Activated CD4-positive, alpha-beta T cell treated with anti-CD3 and anti-CD28 coated beads, Interleukin-2, amount 10 ng/mL, durations not matched to agents 7 days and 5 days (primary cell): Measurements from ENCODE around the gene OGFRL1. TPM values are rescaled to one million over a fixed set of nuclear protein-coding genes. Genes with fewer than 3 reads are reported as not detected.

ENCODE experiments used
- CTCF ChIA-PET: fragments of 350-600 bp; sonication (Branson Sonifier 250); formaldehyde crosslinking; loops from one replicate; lab custom pipeline; 2021; ENCODE audit warnings: antibody characterized with exemption; lab: Charles Lee
- POLR2A ChIA-PET: fragments of 350-600 bp; sonication (Branson Sonifier 250); formaldehyde crosslinking; loops from one replicate; lab custom pipeline; 2021; ENCODE audit warnings: antibody characterized with exemption; lab: Charles Lee
- DNase-seq: peaks from one replicate; pipeline ENCODE4 v3.0.0-alpha.2; 2020
- H3K27ac Mint-ChIP-seq: one replicate; pipeline ENCODE4 v1.8.0; 2021; ENCODE audit warnings: mild to moderate bottlenecking, moderate library complexity, mixed read lengths
- H3K27me3 Mint-ChIP-seq: one replicate; pipeline ENCODE4 v1.8.0; 2021; ENCODE audit warnings: mixed read lengths
- H3K36me3 Mint-ChIP-seq: one replicate; pipeline ENCODE4 v1.8.0; 2021; ENCODE audit warnings: low read depth, mixed read lengths
- H3K4me1 Mint-ChIP-seq: one replicate; pipeline ENCODE4 v1.8.0; 2021; ENCODE audit warnings: mixed read lengths
- H3K4me3 Mint-ChIP-seq: one replicate; pipeline ENCODE4 v1.8.0; 2021; ENCODE audit warnings: mild to moderate bottlenecking, moderate library complexity, mixed read lengths
- H3K9me3 Mint-ChIP-seq: one replicate; pipeline ENCODE4 v1.8.0; 2021; ENCODE audit warnings: mixed read lengths
- total RNA-seq, 2 experiments: library from RNA; stranded (reverse); gene quantifications; one replicate each; pipeline ENCODE4 v1.2.3, GENCODE V29; 2021

OGFRL1 gene
- total RNA-seq, 2 experiments from 2014 or later, result 8.9 to 10.8 TPM

- ChIA-PET POLR2A (no interaction called here), CTCF (no interaction called here)
- Mint-ChIP-seq H3K9me3 (no peaks in the 10 kb centered on the region), H3K27ac (no peak overlapping the region), H3K4me1 (no peaks in the 10 kb centered on the region), H3K36me3 (no peaks in the 10 kb centered on the region), H3K27me3 (no peaks in the 10 kb centered on the region), H3K4me3 (no peak overlapping the region)
- DNase-seq, result no peak
These were observed 32.7 kb downstream of the OGFRL1 start for GRCh38 chr6:71321314-71321713.

GRCh38 chr6:71324194-71324785 lies 35.7 kb downstream of the OGFRL1 start:
- no peak for DNase-seq
- CTCF ChIA-PET, result no interaction called here
- POLR2A ChIA-PET, result no interaction called here
- H3K4me3 Mint-ChIP-seq, result no peak overlapping the region
- H3K4me1 Mint-ChIP-seq, result no peaks in the 10 kb centered on the region
- no peak overlapping the region for H3K27ac Mint-ChIP-seq
- no peaks in the 10 kb centered on the region for H3K36me3 Mint-ChIP-seq
- no peaks in the 10 kb centered on the region for H3K27me3 Mint-ChIP-seq
- H3K9me3 Mint-ChIP-seq, result no peaks in the 10 kb centered on the region

- ChIA-PET CTCF (no interaction called here), POLR2A (no interaction called here)
- no peak overlapping the region for H3K27ac Mint-ChIP-seq
- no peak for DNase-seq
- H3K36me3 Mint-ChIP-seq, result no peaks in the 10 kb centered on the region
- no peak overlapping the region for H3K4me3 Mint-ChIP-seq
- H3K27me3 Mint-ChIP-seq, result no peaks in the 10 kb centered on the region
- no peaks in the 10 kb centered on the region for H3K9me3 Mint-ChIP-seq
- no peaks in the 10 kb centered on the region for H3K4me1 Mint-ChIP-seq
These were observed 38.0 kb downstream of the OGFRL1 start for GRCh38 chr6:71326611-71327010.

- H3K4me1 Mint-ChIP-seq, result no peaks in the 10 kb centered on the region
- H3K27ac Mint-ChIP-seq, result no peak overlapping the region
- CTCF ChIA-PET, result no interaction called here
These were observed 41.9 kb downstream of the OGFRL1 start for GRCh38 chr6:71330501-71330900.

DNA sequence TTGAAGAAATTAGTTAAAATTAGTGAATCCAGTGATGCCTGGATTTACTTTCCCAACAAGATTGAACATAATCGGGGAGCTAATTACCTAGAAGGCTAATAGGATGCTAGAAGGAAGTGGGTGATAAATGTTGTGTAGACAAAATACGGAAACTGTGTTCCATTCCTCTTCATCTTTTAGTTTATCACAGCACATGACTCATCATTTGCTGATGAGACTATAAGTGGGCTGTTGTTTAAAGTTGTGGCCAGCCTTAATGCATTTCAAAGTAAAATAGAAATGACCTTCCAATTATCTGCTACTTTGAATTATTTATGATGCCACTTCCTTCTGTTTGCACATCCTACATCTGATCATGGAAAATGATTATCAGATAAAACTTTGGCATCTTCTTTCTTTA lies 43.4 kb downstream of the OGFRL1 start:
- ChIA-PET CTCF (no interaction called here), POLR2A (no interaction called here)
- no peaks in the 10 kb centered on the region for H3K27me3 Mint-ChIP-seq
- no peak overlapping the region for H3K4me3 Mint-ChIP-seq
- no peaks in the 10 kb centered on the region for H3K4me1 Mint-ChIP-seq
- H3K9me3 Mint-ChIP-seq, result no peaks in the 10 kb centered on the region
- no peak overlapping the region for H3K27ac Mint-ChIP-seq
- H3K36me3 Mint-ChIP-seq, result no peaks in the 10 kb centered on the region
- DNase-seq, result no peak

More at GRCh38 chr6:71330501-71330900, 41.9 kb downstream of the OGFRL1 start:
- no peaks in the 10 kb centered on the region for H3K27me3 Mint-ChIP-seq
- no peaks in the 10 kb centered on the region for H3K9me3 Mint-ChIP-seq
- no peaks in the 10 kb centered on the region for H3K36me3 Mint-ChIP-seq
- no peak overlapping the region for H3K4me3 Mint-ChIP-seq
- POLR2A ChIA-PET, result no interaction called here
- DNase-seq, result no peak

GRCh38 chr6:71333050-71333449 lies 44.4 kb downstream of the OGFRL1 start:
- Mint-ChIP-seq H3K9me3 (no peaks in the 10 kb centered on the region), H3K4me3 (no peak overlapping the region), H3K27me3 (no peaks in the 10 kb centered on the region), H3K36me3 (no peaks in the 10 kb centered on the region), H3K4me1 (no peaks in the 10 kb centered on the region), H3K27ac (no peak overlapping the region)
- CTCF ChIA-PET, result no interaction called here
- POLR2A ChIA-PET, result no interaction called here
- DNase-seq, result no peak

DNA sequence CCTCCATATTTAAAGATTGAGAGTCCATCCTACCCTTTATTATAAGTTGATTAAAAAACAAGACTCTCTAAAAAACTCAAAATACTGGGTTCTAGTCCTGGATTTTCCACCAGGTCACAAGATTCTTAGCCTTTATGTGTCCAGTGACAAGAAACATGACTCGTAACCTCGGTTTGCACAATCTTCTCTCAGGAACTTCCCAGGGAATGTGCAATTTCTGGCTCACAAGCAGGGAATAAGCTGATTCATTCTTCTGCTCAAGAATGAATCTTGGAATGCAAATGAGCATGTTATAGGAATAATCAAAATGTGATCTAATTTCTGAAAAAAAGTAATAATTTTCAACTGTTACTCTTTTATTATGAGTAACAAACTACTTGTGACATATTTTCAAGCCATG lies 45.1 kb downstream of the OGFRL1 start:
- H3K36me3 Mint-ChIP-seq, result no peaks in the 10 kb centered on the region

GRCh38 chr6:71334768-71335167 lies 46.2 kb downstream of the OGFRL1 start:
- Mint-ChIP-seq H3K27ac (no peak overlapping the region), H3K36me3 (no peaks in the 10 kb centered on the region), H3K27me3 (no peaks in the 10 kb centered on the region), H3K4me1 (no peaks in the 10 kb centered on the region), H3K4me3 (no peak overlapping the region), H3K9me3 (no peaks in the 10 kb centered on the region)
- POLR2A ChIA-PET, result no interaction called here
- CTCF ChIA-PET, result no interaction called here
- DNase-seq, result no peak

More for the DNA sequence above, 45.1 kb downstream of the OGFRL1 start:
- ChIA-PET POLR2A (no interaction called here), CTCF (no interaction called here)
- Mint-ChIP-seq H3K27me3 (no peaks in the 10 kb centered on the region), H3K4me3 (no peak overlapping the region), H3K9me3 (no peaks in the 10 kb centered on the region), H3K4me1 (no peaks in the 10 kb centered on the region), H3K27ac (no peak overlapping the region)
- DNase-seq, result no peak

DNA sequence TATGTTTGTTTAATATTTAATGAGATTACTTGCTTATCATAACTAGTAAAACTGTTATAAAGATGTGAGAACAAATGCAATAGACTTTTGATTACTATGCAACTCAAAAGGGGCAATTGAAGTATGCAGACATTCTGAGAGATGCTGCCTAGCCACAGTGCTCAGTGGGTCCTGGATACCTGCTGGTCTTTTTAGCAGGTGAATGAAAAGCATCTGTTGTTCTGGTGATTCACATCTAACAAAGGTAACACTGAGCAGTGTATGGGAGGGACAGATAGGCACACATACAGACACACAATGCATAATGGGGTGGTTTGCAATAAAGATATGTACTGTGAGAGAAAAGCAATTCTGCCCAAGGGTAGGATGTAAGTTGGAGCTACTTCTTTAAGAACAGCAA lies 46.9 kb downstream of the OGFRL1 start:
- no peaks in the 10 kb centered on the region for H3K36me3 Mint-ChIP-seq

DNA sequence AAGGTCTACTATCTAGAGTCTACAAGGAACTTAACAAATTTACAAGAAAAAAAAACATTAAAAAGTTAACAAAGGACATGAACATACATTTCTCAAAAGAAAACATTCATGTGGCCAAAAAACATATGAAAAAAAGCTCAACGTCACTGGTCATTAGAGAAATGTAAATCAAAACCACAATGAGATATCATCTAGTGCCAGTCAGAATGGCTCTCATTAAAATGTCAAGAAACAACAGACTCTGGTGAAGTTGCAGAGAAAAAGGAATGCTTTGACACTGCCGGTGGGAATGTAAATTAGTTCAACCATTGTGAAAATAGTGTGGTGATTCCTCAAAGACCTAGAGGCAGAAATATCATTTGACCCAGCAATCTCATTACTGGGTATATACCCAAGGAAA lies 48.3 kb downstream of the OGFRL1 start:
- no peak overlapping the region for H3K4me3 Mint-ChIP-seq
- DNase-seq, result no peak
- H3K27ac Mint-ChIP-seq, result no peak overlapping the region
- no peaks in the 10 kb centered on the region for H3K27me3 Mint-ChIP-seq
- ChIA-PET POLR2A (no interaction called here), CTCF (no interaction called here)
- no peaks in the 10 kb centered on the region for H3K36me3 Mint-ChIP-seq
- no peaks in the 10 kb centered on the region for H3K9me3 Mint-ChIP-seq
- no peaks in the 10 kb centered on the region for H3K4me1 Mint-ChIP-seq

More for the DNA sequence above, 46.9 kb downstream of the OGFRL1 start:
- H3K4me3 Mint-ChIP-seq, result no peak overlapping the region
- ChIA-PET POLR2A (no interaction called here), CTCF (no interaction called here)
- no peak overlapping the region for H3K27ac Mint-ChIP-seq
- H3K9me3 Mint-ChIP-seq, result no peaks in the 10 kb centered on the region
- H3K4me1 Mint-ChIP-seq, result no peaks in the 10 kb centered on the region
- H3K27me3 Mint-ChIP-seq, result no peaks in the 10 kb centered on the region
- no peak for DNase-seq

DNA sequence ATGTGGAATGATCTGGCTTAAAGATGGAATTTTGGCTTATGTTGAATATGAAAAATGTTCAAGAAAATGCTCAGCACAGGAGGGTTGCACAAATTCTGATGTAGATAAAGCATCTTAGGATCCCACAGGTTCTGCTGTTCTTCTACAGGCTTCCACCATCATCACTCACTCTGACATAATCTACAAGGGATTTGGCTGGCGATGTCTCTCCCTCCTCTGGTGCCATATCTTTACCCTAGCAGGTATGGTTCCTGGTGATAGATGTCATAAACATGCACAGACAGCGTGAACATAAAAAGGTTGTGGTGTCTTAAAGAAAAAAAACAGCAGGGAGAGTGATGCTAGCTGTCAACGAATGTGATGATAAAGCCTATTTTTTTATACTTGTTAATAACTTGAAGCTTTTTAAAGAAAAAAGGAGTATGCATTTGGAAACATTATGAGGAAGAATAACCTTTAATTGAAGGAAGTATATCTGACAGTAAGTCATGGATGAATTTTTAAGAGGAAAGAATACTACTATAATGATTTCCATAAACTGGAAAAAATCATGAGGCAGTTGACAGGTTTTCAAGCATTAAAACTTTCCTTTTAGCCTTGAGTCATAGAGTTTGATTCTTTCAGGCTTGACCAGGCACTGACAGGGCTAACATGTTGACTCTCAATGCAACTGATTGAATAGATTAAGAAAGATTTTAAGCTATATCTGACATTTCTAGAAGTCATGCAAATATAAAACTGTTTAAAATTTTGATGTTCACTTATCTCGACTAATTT lies 50.1 kb downstream of the OGFRL1 start:
- H3K27me3 Mint-ChIP-seq, result no peaks in the 10 kb centered on the region
- no peak overlapping the region for H3K27ac Mint-ChIP-seq
- no peaks in the 10 kb centered on the region for H3K9me3 Mint-ChIP-seq
- ChIA-PET POLR2A (no interaction called here), CTCF (no interaction called here)
- H3K4me3 Mint-ChIP-seq, result no peak overlapping the region
- no peaks in the 10 kb centered on the region for H3K4me1 Mint-ChIP-seq
- DNase-seq, result no peak
- no peaks in the 10 kb centered on the region for H3K36me3 Mint-ChIP-seq

GRCh38 chr6:71342772-71343171 lies 54.2 kb downstream of the OGFRL1 start:
- H3K4me3 Mint-ChIP-seq, result no peak overlapping the region
- POLR2A ChIA-PET, result no interaction called here
- CTCF ChIA-PET, result no interaction called here
- H3K36me3 Mint-ChIP-seq, result no peaks in the 10 kb centered on the region
- H3K27me3 Mint-ChIP-seq, result peaks cover 2% of the 10 kb centered on the region
- no peaks in the 10 kb centered on the region for H3K4me1 Mint-ChIP-seq
- DNase-seq, result no peak
- H3K9me3 Mint-ChIP-seq, result no peaks in the 10 kb centered on the region
- H3K27ac Mint-ChIP-seq, result no peak overlapping the region

- ChIA-PET POLR2A (no interaction called here), CTCF (no interaction called here)
- Mint-ChIP-seq H3K27ac (no peak overlapping the region), H3K36me3 (no peaks in the 10 kb centered on the region), H3K27me3 (peaks cover 2% of the 10 kb centered on the region), H3K9me3 (no peaks in the 10 kb centered on the region), H3K4me3 (no peak overlapping the region), H3K4me1 (no peaks in the 10 kb centered on the region)
- DNase-seq, result no peak
These were observed 57.1 kb downstream of the OGFRL1 start for GRCh38 chr6:71345476-71346333.
